HG02840 (cell line): ENCODE data around the gene ARID2.

Experiments used
- ATAC-seq: cut with Tn5 transposase; IDR thresholded peaks from one replicate; pipeline ENCODE4 v1.9.1; 2021; ENCODE audit warnings: mild to moderate bottlenecking, moderate library complexity, moderate number of reproducible peaks; ENCODE audit not compliant: unreplicated experiment, low FRiP score

The ARID2 gene

GRCh38 chr12:45713078-45713477 is 16.4 kb upstream of the ARID2 start:
- ATAC-seq: no peak

DNA sequence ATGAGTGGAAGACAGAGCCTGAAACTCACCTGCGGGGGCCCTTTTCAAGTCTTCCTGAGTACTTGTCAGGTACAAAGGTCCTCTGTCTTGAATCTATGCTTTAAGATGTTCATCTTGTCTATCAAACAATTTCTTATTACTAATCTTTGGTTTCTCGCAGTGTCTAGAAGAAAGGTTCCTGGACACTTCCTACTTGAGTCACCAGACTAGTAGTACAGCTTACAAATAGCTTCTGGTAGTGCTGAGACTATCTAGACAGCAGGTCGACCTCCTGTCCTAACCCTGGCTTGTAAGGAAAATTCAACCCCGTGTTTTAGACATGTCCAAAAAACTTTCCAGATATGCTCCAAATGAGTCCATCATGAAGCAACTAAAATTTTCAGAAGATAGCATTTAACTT is 11.2 kb upstream of the ARID2 start:
- ATAC-seq: no peak

GRCh38 chr12:45720069-45720468 is 9.4 kb upstream of the ARID2 start:
- no peak for ATAC-seq

DNA sequence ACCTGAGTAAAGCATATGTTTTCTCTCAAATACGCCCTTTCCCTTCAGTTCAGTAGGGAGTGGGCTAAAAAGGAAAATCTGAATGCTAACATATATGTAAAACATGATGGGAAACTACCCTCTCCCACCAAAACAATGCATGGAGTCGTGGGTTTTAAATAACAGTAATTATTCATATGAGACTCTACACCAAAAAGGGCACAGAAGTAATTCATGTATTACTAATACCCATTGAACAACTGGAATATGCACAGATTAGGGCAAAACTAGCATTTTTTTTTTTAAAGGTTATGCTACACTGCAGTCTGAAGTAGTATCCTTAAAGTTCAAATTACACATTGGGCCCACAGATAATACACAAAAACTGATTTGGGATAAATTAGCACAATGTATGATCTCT is 8.1 kb upstream of the ARID2 start:
- no peak for ATAC-seq

GRCh38 chr12:45721954-45722353 is 7.6 kb upstream of the ARID2 start:
- ATAC-seq: no peak

GRCh38 chr12:45725631-45726602 is 3.6 kb upstream of the ARID2 start:
- no peak for ATAC-seq

- ATAC-seq: no peak
Measured at GRCh38 chr12:45726603-45727300, 2.8 kb upstream of the ARID2 start.

DNA sequence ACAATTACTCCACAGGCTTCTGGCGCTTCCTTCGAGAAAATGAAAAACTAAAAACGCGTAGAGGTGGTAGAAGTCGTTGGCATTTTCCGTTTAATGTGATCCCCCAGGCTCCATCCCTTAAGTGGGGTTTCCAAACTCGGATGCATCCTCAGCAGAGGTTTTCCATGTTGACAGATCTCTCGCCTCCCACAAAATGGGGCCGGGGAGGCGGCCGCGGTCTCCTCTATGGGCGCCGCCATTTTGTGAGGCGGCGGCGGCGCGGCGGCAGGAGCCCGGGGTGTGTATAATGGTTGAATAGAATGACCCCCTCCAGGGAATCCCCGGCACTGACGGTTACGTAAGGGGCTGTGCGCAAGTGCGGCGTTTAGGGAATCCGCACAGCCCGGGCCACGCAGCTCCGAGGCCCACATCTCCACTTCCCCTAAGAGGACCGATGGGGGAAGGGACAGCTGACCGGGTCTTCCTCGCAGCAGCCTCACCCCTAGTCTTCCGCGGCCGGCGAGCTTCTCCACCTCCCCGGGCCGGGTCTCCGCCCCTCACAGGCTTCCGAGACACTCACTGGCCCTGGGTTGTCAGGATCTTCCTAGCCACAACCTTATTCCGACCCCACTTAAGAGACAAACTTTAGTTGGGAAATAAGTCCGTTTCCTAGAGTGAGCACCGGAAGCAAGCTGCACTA is 2.1 kb upstream of the ARID2 start:
- ATAC-seq: peak; percentile 47

GRCh38 chr12:45727980-45728629 is 1.4 kb upstream of the ARID2 start:
- ATAC-seq: no peak

- peak; percentile 50 for ATAC-seq
Measured at GRCh38 chr12:45728630-45729232, 775 bp upstream of the ARID2 start.

DNA sequence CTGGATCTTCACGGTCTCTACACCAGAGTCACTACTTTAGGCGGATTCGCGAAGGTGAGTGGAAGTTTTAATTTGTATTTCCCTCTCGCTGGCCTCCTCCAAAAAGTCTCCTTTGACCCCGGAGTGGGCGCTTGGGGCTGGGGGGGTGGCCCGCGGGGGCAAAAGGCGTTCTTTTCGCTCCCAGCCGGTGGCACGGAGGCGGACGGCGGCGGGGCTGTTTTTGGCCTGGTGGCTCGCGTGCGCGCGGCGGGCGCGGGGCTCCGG is 510 bp downstream of the ARID2 start:
- ATAC-seq: no peak

- no peak for ATAC-seq
Measured at GRCh38 chr12:45730348-45731189, 1.1 kb downstream of the ARID2 start.

DNA sequence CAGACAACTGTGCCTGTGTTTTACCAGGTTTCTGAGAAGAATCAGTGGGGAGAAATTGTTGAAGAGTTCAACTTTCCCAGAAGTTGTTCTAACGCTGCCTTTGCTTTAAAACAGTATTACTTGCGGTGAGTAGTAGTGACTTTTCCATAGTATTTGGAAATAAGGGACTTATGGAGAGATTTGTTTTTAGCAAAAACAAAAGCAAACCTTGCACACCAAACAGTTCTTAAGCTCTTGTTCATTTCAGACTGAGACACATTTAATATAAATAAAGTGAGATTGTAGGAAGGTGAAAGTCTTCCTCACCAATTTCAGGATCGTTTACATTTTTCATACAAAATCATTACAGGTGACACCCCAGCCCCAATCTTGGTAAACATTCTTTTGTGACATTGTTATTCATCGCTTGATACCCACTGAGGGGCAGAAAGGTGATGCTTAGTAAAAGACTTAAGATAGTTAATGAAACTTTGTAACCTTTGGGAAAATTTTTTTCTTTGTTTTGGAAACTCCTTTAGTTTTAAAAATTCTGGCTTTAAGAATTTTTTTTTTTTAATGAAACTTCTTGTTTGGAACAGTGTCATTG is 1.8 kb downstream of the ARID2 start:
- ATAC-seq: no peak

DNA sequence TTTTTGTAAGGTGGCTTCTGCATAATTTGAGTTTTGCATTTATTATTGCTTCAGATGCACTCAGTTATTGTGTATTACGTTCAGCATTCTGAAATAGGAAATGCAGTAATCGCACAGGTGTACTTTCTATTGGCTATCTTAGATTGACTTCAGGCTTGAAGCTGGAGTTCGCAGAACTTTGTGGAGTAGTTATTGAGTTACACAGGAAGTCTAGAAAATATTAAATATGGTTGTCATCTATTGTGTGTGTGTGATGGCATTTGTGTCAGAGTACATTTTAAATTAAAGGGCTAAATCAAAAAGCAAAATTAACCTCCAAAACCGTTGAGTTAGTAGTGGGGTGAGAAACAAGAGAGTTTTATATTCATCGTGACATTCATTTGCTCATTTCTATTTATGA is 2.7 kb downstream of the ARID2 start:
- no peak for ATAC-seq

GRCh38 chr12:45732936-45733335 is 3.4 kb downstream of the ARID2 start:
- no peak for ATAC-seq

DNA sequence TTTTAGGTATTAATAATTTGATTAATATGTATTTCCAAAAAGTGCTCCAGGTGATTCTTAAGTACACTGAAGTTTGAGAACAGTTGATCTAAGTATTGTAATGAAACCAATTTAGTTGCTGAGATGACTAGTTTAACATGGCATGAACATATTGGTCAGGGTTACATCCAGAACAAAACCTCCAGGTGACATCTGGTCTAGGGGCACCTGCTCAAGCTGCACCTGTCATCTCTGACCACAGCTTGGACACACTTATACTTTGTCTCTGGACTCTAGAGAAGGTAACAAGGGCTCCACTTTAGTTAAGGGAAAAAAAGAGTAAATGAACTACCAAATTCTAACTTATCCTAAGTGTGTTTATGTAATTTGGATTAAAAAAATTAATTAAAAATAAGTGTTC is 8.1 kb downstream of the ARID2 start:
- no peak for ATAC-seq

DNA sequence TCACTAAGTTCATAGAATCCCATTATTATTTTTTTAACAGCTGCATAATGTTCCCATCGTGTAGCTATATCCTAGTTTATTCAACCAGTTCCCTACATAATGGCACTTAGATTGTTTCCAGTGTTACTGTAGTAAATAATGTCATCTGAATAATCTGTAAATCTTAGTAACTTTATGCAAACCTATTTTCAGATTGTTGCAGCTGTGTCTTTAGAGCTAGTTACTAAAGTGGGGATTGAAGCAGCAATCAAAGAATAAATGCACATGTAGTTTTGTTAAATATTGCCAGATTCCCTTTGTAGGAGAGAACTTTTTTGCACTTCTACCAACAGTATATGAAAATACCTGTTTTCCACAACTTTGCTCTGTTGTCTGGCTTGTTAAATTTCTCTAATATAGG is 13.1 kb downstream of the ARID2 start:
- no peak for ATAC-seq

GRCh38 chr12:45743247-45743646 is 13.7 kb downstream of the ARID2 start:
- ATAC-seq: no peak

DNA sequence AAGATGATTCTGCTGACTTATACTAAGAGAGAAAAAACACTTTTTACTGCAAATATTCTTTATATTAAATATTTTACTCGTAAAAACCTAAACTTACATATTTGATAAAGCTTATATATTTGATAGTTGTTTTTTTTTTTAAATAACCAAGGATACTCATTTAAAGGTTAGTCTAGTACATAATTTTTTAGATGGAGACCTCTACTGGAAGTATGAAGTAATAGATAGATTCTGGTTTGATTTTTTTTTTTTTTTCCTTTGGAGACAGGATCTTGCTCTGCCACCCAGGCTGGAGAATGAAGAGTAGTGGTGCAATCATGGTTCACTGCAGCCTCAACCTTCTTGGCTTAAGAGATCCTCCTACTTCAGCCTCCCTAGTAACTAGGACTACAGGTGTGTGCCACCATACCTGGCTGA is 16.4 kb downstream of the ARID2 start:
- no peak for ATAC-seq
